PC-3 (cell line): ENCODE results near the gene ARSK.

Experiments
- CTCF ChIP-seq: fragments of 300-600 bp; sonication (generic); conservative IDR thresholded peaks from 2 replicates; pipeline ENCODE4 v1.5.1; 2017; ENCODE audit warnings: antibody characterized with exemption, low read depth, mild to moderate bottlenecking, low read length
- EZH2 ChIP-seq: fragments of 300-600 bp; sonication (generic); IDR thresholded peaks from one replicate; pipeline ENCODE4 v1.6.1; 2017; ENCODE audit warnings: antibody characterized with exemption, mild to moderate bottlenecking, low read length; ENCODE audit not compliant: unreplicated experiment
- EZH2phosphoT487 ChIP-seq: fragments of 300-600 bp; sonication (generic); IDR thresholded peaks from 2 replicates; pipeline ENCODE4 v1.6.1; 2018; ENCODE audit warnings: mild to moderate bottlenecking, antibody characterized with exemption, low read length, borderline replicate concordance

- TF ChIP-seq CTCF, result no peak
- TF ChIP-seq EZH2, result no peak
- TF ChIP-seq EZH2phosphoT487, result no peak
Measured at GRCh38 chr5:95630394-95630917, 75.6 kb downstream of the ARSK start.
